Esophagus squamous epithelium (tissue), 5 donors: ENCODE data around the gene CSGALNACT2. TPM values are rescaled to one million over a fixed set of nuclear protein-coding genes. Genes with fewer than 3 reads are reported as not detected.

Source experiments
- DNase-seq: peaks from one replicate; lab custom pipeline; 2025; lab: John Stamatoyannopoulos, UW
- H3K27ac ChIP-seq, 4 donors: fragments of 200-600 bp; sonication (generic); one replicate each; pipeline ENCODE4 v1.5.1; 2016 to 2019; ENCODE audit warnings: mild to moderate bottlenecking in 1 of 4
- H3K27me3 ChIP-seq, 4 donors: fragments of 200-600 bp; sonication (generic); 1 replicate in 3 of 4; 2 replicates in 1 of 4; pipeline versions ENCODE4 v1.5.1 to v1.6.0; 2017 to 2021; ENCODE audit warnings: antibody characterized with exemption in 1 of 4
- H3K36me3 ChIP-seq, 3 donors: fragments of 200-600 bp; sonication (generic); one replicate each; pipeline ENCODE4 v1.5.1; 2016 to 2019
- H3K4me1 ChIP-seq, 3 donors: fragments of 200-600 bp; sonication (generic); one replicate each; pipeline ENCODE4 v1.5.1; 2017 to 2019
- H3K4me3 ChIP-seq, 4 donors: fragments of 200-600 bp; sonication (generic); 1 replicate in 3 of 4; 2 replicates in 1 of 4; pipeline ENCODE4 v1.5.1; 2016 to 2019; ENCODE audit warnings: mild to moderate bottlenecking in 2 of 4, moderate library complexity in 1 of 4
- H3K9me3 ChIP-seq, 3 donors: fragments of 200-600 bp; sonication (generic); one replicate each; pipeline ENCODE4 v1.5.1; 2016 to 2019
- CTCF ChIP-seq, 6 experiments: fragments of 450-650 bp in 4 of 6; fragments of 200-600 bp in 2 of 6; sonication (generic) in 2 of 6; IDR thresholded peaks; one replicate each; pipeline ENCODE4 v1.5.1; 2016 to 2019; ENCODE audit warnings: antibody characterized with exemption in 6 of 6, mild to moderate bottlenecking in 4 of 6, moderate library complexity in 4 of 6
- POLR2A ChIP-seq, 4 donors: fragments of 450-650 bp; IDR thresholded peaks; one replicate each; pipeline ENCODE4 v1.6.1; 2017; ENCODE audit warnings: antibody characterized with exemption in 4 of 4, mild to moderate bottlenecking in 4 of 4, moderate library complexity in 3 of 4
- WGBS, 2 donors: methylation state at CpG; one replicate each; pipeline ENCODE4 v1.1.5; 2018; 5-methylcytosine and 5-hydroxymethylcytosine counted together
- intact Hi-C: fragments of 100-400 bp; cut with DNase I; formaldehyde crosslinking; loops from one replicate; pipeline ENCODE4 v1.15.0; 2022
- total RNA-seq, 4 donors: library from RNA; depleted of rRNA; stranded (reverse); fragments of >200 nt; gene quantifications; one replicate each; pipeline ENCODE4 v1.1.0, GENCODE V29; 2016
- donor health status: DM: yes; HTN: yes; CAD: no.

Gene CSGALNACT2
- total RNA-seq, 4 donors from 2014 or later: 2.8 to 18.5 (median 6.8) TPM

- TF ChIP-seq POLR2A (IDR thresholded peaks at IDR 0.05): no peak
- TF ChIP-seq CTCF (IDR thresholded peaks at IDR 0.05): no peak
- no peak for DNase-seq
- intact Hi-C loops: no loop called here
- 73% methylated on average over 5 to 6 of the region's 8 CpGs for WGBS, 2 donors
- Histone ChIP-seq H3K4me3 (no peak overlapping the region), H3K36me3 (no peaks in the 10 kb centered on the region), H3K27ac (no peak overlapping the region), H3K9me3 (no peaks in the 10 kb centered on the region), H3K27me3 (no peaks in the 10 kb centered on the region), H3K4me1 (peaks cover 3 to 12% (median 4%) of the 10 kb centered on the region in 3 donors)
Measured at GRCh38 chr10:43125274-43125845, 12.9 kb upstream of the CSGALNACT2 start.

GRCh38 chr10:43125881-43126731 lies 12.1 kb upstream of the CSGALNACT2 start:
- 83 to 91% methylated on average over 9 to 13 of the region's 23 CpGs for WGBS, 2 donors
- no peaks in the 10 kb centered on the region for H3K36me3 ChIP-seq
- H3K27me3 ChIP-seq: no peaks in the 10 kb centered on the region
- H3K27ac ChIP-seq: no peak overlapping the region
- intact Hi-C loops: no loop called here
- H3K4me3 ChIP-seq: no peak overlapping the region
- H3K9me3 ChIP-seq: no peaks in the 10 kb centered on the region
- TF ChIP-seq CTCF (IDR thresholded peaks at IDR 0.05): no peak
- H3K4me1 ChIP-seq: peaks cover 3 to 12% (median 4%) of the 10 kb centered on the region in 3 donors
- no peak for DNase-seq

GRCh38 chr10:43126759-43127424 lies 11.4 kb upstream of the CSGALNACT2 start:
- H3K4me1 ChIP-seq: peaks cover 0 to 6% (median 0%) of the 10 kb centered on the region in 3 donors
- no peaks in the 10 kb centered on the region for H3K27me3 ChIP-seq
- H3K4me3 ChIP-seq: no peak overlapping the region
- TF ChIP-seq POLR2A (IDR thresholded peaks at IDR 0.05) (no peak), CTCF (IDR thresholded peaks at IDR 0.05) (no peak)
- no peaks in the 10 kb centered on the region for H3K36me3 ChIP-seq
- no peaks in the 10 kb centered on the region for H3K9me3 ChIP-seq
- 79% methylated on average over 3 to 7 of the region's 7 CpGs for WGBS, 2 donors
- intact Hi-C loops: no loop called here
- H3K27ac ChIP-seq: no peak overlapping the region
- no peak for DNase-seq

- H3K27ac ChIP-seq: no peak overlapping the region
Measured at GRCh38 chr10:43127442-43127841, 10.8 kb upstream of the CSGALNACT2 start.

More at GRCh38 chr10:43127442-43127841, 10.8 kb upstream of the CSGALNACT2 start:
- Histone ChIP-seq H3K36me3 (no peaks in the 10 kb centered on the region), H3K4me3 (no peak overlapping the region), H3K27me3 (no peaks in the 10 kb centered on the region), H3K9me3 (no peaks in the 10 kb centered on the region), H3K4me1 (peaks cover 0 to 6% (median 0%) of the 10 kb centered on the region in 3 donors)
- DNase-seq: no peak
- TF ChIP-seq CTCF (IDR thresholded peaks at IDR 0.05) (no peak), POLR2A (IDR thresholded peaks at IDR 0.05) (no peak)
- WGBS, 2 donors: 74 to 78% methylated on average over 3 to 9 of the region's 9 CpGs
- intact Hi-C loops: no loop called here
